Stimulated activated CD8-positive, alpha-beta memory T cell treated with anti-CD3 and anti-CD28 coated beads, Interleukin-4, amount 100 ng/mL, for 24 hours (primary cell): ENCODE measurements around the gene OCLN.
A peak's percentile ranks its signal among the peaks of the same experiment; 100 is the strongest.
"Not testable (repeated sequence)": the region's sequence is repeated elsewhere in the genome, so short reads cannot be mapped to it uniquely, and the experiment has no call there.

Experiments
- DNase-seq: peaks from one replicate; pipeline ENCODE4 v3.0.0-alpha.2; 2020; ENCODE audit warnings: low read depth

OCLN gene

GRCh38 chr5:69528609-69529008 is 36.0 kb downstream of the OCLN start:
- no peak for DNase-seq

- no peak for DNase-seq
Observed at GRCh38 chr5:69530561-69531405, 38.2 kb downstream of the OCLN start.

GRCh38 chr5:69531406-69531801 is 38.8 kb downstream of the OCLN start:
- DNase-seq, result no peak

- DNase-seq, result not testable (repeated sequence)
Observed at GRCh38 chr5:69537911-69538310, 45.3 kb downstream of the OCLN start.

GRCh38 chr5:69538735-69539134 is 46.1 kb downstream of the OCLN start:
- not testable (repeated sequence) for DNase-seq

- DNase-seq, result not testable (repeated sequence)
Observed at GRCh38 chr5:69541347-69541746, 48.8 kb downstream of the OCLN start.

- not testable (repeated sequence) for DNase-seq
Observed at GRCh38 chr5:69542838-69543618, 50.4 kb downstream of the OCLN start.

GRCh38 chr5:69544602-69545001 is 52.0 kb downstream of the OCLN start:
- DNase-seq, result not testable (repeated sequence)

- peak; percentile 52 for DNase-seq
Observed at GRCh38 chr5:69559908-69560330, 67.3 kb downstream of the OCLN start, which contains the start of gene GTF2H2C. TSS of gene GTF2H2C (plus strand) at chr5:69560191. CDS start at chr5:69565133, 4,942 bp downstream.

GRCh38 chr5:69560587-69561431 is 68.2 kb downstream of the OCLN start:
- DNase-seq, result not testable (repeated sequence)

- not testable (repeated sequence) for DNase-seq
Observed at GRCh38 chr5:69566172-69566571, 73.6 kb downstream of the OCLN start.

- DNase-seq, result not testable (repeated sequence)
Observed at GRCh38 chr5:69568072-69568471, 75.5 kb downstream of the OCLN start.

GRCh38 chr5:69583356-69583755 is 90.8 kb downstream of the OCLN start:
- not testable (repeated sequence) for DNase-seq

- DNase-seq, result not testable (repeated sequence)
Observed at GRCh38 chr5:69596114-69596840, 103.7 kb downstream of the OCLN start.

- DNase-seq, result not testable (repeated sequence)
Observed at GRCh38 chr5:69601947-69602346, 109.4 kb downstream of the OCLN start.

- not testable (repeated sequence) for DNase-seq
Observed at GRCh38 chr5:69606839-69607238, 114.2 kb downstream of the OCLN start.
